GM08714 (cell line): ENCODE results near the gene RBMS3.

Experiments
- H3K4me3 ChIP-seq: fragments of 200-500 bp; sonication (Bioruptor generic); 2 replicates; pipeline ENCODE4 v1.5.1; 2014; ENCODE audit warnings: mild to moderate bottlenecking, low read length, inconsistent platforms
- ZNF274 ChIP-seq: IDR thresholded peaks from 2 replicates; pipeline ENCODE4 v1.6.1; 2012; ENCODE audit warnings: mild to moderate bottlenecking, low read depth, low read length

The RBMS3 gene

DNA sequence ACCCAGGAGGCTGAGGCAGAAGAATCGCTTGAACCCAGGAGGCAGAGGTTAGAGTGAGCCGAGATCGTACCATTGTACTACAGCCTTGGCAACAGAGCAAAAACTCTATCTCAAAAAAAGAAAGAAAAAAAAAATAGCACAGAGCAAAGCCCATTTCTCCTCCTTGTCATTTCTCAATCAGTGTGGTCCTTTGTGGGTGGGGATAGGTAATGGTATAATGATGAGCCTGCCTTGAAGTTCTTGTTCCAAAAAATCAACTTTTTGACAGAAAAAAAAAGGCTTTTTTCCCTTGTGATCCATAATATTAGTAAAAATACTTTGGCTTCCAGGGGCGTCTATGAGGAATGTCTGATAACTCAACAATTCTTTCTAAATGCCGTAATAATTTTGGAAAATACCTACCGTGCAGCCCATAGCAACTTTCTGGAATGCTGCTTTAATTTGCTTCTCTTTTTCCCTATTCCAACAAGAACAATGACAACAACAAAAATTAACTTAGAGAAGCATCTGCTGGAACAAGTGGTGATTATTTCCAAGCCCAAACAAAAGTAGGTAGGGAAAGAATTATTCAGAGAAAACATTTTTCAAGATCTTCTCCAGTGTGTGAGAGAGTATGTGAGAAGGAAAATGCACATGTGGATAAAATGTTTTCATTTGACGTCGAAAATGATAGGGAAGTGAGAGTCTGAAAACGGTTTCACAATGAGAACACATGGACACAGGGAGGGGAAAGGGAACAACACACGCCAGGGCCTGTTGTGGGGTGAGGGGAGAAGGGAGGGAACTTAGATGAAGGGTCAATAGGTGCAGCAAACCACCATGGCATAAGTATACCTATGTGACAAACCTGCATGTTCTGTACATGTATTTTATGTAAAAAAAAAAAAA is 337.8 kb downstream of the RBMS3 start:
- H3K4me3 ChIP-seq, result no peak overlapping the region
- no peak for TF ChIP-seq ZNF274

DNA sequence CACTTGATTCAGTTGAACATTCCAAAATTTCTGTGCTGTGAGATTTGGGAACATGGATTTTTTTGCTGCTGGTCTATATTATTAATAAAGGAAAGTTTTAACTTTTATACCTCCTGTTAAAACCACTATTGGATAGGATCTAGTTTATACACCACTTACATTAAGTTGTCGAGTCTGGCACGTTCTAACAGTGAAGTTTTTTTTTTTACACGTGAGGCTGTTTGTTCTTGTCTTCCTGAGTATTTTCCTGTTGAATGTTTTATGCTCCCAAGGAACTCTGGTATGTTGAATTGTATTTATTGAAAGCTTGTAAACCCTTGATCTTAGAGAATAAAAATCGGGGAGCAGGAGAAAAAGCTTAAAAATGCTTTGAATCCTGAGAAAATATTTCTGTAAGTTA is 338.8 kb downstream of the RBMS3 start:
- H3K4me3 ChIP-seq, result no peak overlapping the region
- no peak for TF ChIP-seq ZNF274

DNA sequence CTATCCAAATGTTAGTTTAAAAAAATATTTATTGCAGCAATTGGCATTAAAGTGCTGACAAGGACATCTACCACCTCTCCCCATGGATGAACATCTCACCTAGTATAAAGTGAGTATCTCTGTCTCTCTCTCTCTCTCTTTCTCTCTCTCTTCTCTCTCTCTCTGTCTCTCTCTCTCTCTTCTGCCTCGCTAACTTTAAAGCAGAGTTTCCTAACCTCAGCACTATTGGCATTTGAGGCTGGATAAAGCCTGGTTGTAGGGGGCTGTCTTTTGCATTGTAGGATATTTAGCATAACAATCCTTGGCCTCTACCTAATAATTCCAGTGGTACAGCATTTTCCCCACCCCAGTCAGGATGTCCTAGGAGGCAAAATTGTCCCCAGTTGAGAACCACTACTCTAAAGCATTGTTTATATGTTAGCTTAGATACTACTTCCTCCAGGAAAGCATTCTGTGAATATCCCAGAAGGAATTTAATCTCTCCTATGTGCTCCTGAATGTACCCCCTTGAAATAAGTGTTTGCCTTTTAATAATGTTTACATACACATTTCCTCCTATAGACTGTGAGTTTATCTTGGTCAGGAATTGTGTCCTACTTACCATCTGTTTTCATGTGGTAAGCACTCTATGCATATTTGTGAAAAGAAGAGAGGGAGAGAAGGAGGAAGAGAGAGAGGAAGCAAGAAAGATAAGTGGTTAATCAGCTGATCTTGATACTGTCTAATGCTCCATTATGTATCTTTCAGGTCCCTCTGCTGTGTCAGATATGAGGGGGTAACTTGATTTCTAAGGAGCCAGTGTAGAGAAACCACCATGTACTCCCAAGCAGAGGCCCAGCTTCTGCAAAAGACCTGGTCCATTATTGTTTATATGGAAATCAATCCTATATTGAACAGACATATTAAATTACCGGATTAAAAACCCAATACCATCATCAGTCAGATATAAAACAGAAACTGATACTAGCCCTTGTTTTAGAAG is 346.6 kb downstream of the RBMS3 start:
- no peak for TF ChIP-seq ZNF274
- no peak overlapping the region for H3K4me3 ChIP-seq

DNA sequence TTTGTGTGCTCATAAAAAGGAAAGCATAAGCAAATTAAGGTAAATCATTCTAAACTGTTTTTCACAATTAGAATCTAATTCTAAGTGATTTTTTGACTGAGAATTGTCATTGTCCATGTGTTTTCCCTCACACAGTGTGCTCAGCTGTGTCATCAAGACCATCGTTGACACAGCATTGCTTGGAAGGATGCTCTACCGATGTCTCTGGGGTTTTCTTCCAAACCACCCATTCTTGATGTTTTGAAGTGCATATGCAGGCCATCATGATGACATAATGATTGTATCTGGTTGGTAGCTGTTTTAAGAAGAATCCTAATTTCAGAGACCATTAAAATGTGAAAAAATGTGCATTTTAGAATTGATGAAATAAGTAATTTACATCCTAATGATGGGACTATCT is 347.9 kb downstream of the RBMS3 start:
- H3K4me3 ChIP-seq, result no peak overlapping the region
- no peak for TF ChIP-seq ZNF274

DNA sequence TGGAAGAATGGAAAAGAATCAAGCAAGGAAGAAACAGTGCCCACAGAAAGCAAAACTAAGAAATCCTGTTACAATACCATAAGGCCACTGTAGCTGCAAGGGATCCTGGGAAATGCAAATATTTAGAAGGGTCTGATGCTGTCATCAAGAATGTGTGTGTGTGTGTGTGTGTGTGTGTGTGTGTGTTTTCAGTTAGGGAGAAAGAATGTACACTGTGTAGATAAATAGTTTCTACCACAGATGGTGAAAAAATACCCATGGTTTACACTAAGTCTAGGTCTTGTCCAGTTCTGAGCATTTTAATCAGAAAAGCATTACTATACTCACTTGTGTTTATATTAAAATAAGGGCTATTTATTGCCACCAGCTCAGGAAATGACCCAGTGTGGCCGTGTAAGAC is 355.0 kb downstream of the RBMS3 start:
- TF ChIP-seq ZNF274, result no peak
- H3K4me3 ChIP-seq, result no peak overlapping the region

DNA sequence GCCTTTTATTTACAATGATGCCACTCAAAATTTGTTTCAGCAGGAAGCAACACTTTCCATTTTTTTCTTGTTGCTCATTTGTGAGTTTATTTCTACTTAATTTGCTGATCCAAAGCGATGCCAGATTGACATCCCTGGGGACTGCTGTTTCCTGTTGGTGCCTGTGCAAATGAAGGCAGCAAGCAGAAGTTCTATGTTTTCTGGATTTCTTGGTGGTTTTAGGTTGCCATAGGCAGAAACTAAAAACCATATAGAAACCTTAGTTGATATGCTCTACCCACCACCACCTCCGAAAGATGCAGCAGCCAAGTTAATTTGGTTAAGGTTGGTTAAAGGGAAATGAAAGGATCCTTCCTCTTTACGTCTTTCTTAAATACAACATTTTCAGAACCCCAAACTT is 356.2 kb downstream of the RBMS3 start:
- no peak for TF ChIP-seq ZNF274
- H3K4me3 ChIP-seq, result no peak overlapping the region

DNA sequence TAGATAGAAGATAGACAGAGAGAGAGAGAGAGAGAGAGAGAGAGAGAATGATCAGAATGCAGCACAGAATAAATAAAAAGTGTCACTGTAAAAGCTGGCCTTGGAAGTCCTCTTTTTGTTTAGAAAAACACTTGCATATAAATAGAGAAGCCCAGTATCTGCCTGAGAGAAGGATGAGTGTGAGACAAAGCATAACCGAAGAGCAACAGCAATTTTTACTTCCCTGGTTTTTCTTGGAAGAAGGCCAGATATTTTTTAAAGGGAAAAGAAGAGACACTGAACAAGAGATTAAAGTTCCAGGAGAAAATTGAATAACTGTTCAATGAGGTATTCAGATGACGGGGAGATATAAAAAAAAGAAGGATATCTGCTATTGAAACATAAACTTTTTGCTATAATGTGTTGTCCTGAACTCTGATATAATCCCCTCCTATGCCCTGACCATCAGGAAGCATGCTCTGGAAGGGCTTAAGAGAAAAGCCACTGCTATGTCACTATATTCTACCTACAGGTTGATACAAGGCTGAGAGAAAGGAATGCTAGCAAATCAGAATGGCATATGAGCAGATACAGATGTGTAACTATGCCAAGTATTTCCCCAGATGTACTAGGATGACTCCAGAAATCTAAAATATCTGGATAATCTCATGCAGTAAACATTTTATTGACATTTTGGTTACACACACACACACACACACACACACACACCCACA is 358.9 kb downstream of the RBMS3 start:
- TF ChIP-seq ZNF274, result no peak
- H3K4me3 ChIP-seq, result no peak overlapping the region

DNA sequence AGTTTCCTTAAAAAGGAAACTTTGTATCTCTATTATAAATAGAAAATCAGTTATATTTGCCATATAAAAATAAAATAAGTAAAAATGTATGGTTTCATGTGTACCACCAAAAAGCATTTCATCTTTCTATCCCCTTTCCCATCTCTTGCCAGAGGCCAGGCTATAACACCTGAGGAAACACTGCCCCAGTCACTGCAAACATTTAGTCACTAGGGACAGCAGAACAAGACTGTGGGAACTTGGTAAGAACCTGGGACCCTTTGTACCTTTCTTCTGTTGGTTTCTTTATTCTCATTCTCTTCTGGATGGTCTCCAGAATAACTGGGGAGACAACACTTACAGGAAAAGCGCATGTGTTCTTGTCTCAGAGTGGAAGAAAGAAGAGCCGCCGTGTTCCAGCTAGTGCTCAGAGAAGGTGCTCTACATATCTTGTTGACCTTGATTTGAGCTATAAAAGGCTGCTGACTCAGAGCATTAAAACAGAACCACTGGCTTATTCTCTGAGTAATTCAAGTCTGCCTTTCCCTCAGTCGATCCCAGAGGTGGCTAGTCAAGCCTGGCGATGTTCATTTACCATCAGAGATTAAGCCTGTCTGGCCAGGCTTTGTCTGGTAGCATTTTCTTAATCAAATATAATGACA is 361.6 kb downstream of the RBMS3 start:
- TF ChIP-seq ZNF274, result no peak
- H3K4me3 ChIP-seq, result no peak overlapping the region

DNA sequence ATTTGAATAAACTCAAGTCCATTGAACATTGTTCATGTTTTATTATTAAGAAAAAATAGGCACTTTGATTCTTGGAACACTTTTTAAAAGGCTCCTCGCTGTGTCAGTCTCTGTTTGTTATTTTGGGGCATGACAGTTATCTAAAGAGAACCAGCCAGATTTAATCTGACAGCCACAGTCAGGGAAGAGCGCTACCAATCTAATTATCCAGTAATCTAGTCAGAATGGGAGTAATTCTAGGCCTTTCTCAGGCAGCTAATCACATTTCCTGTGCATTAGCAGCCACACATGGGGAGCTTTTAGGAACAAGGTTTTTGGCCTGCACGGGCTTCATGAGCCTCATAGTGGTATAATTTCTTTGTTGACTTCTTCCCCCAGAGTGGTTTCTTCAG is 362.2 kb downstream of the RBMS3 start:
- H3K4me3 ChIP-seq, result no peak overlapping the region
- no peak for TF ChIP-seq ZNF274

DNA sequence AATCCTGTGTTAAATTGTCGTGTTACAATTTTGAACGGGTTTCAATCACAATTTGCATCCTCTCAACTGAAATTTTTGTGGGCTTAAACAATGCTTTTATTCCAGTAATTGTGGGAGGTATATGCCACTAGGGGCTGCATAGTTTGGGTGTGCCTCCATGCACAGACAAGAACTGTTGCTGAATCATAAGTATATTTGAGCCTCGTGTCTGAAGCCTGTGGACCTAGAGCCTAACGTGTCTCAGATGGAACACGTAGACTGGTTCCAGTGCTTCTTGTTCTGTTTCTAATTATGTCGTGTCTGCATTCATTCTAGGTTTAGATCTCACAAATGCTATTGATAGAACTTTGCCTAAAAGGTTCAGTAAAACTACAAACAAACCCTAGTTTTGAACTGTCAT is 363.4 kb downstream of the RBMS3 start:
- no peak overlapping the region for H3K4me3 ChIP-seq
- TF ChIP-seq ZNF274, result no peak

DNA sequence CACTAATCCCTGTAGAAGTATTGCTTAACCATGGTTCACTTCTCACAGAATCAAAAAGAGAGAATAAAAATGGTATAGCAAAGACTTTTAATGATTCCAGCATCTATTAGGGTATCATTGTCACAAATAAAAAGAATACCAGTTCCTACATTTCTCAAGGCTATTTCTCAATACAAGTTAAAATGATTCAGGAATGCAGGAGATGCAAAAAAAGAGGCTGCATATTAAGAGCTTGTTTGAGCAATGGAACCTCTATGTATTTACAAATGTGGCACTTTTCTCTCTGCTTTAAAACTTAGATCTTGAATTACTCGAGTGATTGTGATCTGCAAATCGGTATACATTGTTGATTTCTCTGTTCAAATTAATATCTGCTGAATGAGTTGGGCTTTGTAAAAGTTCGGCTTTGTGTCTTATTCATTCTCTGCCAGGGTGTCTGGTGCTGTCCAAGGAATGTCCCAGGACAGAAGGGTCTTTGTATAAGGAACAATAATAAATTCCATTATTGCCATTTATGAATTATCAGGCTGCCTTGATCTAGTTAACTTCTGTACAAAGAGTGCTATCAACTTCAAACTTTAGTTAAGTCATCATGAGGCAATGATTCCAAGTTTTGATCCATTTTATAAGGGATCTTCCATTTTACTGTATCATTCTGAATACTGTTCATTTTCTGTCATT is 364.2 kb downstream of the RBMS3 start:
- TF ChIP-seq ZNF274, result no peak
- no peak overlapping the region for H3K4me3 ChIP-seq

DNA sequence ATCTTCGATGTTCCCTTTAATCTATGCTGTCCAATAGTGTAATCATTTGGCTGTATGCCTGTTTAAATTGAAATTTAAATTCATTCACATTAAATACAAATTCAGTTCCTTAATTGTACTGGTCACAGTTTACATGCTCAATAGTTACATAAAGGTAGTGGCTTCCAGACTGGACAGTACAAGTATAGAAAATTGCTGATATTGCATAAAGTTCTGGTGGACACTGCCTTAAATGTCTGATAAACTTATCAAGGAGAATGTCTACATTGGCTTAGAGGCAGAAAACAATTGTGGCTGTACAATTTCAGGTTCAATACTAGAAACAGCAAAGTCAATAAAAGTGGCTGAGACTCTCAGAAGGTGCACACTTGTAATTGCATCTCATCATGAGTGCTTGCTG is 365.2 kb downstream of the RBMS3 start:
- TF ChIP-seq ZNF274, result no peak
- H3K4me3 ChIP-seq, result no peak overlapping the region
